Tibial nerve (tissue), 4 donors: ENCODE data around the gene PHYHIPL. TPM values are rescaled to one million over a fixed set of nuclear protein-coding genes. Genes with fewer than 3 reads are reported as not detected.

Source experiments
- DNase-seq, 2 donors: peaks; one replicate each; pipeline ENCODE4 v3.0.0-alpha.2; 2019; ENCODE audit warnings: low spot score in 2 of 2
- H3K27ac ChIP-seq, 4 donors: fragments of 200-600 bp; sonication (generic) in 3 of 4; one replicate each; pipeline ENCODE4 v1.5.1; 2017 to 2019; ENCODE audit warnings: mild to moderate bottlenecking in 1 of 4
- H3K27me3 ChIP-seq, 2 donors: fragments of 200-600 bp; sonication (generic) in 1 of 2; one replicate each; pipeline versions ENCODE4 v1.5.1 to v1.6.0; 2017 to 2019
- H3K36me3 ChIP-seq, 3 donors: fragments of 200-600 bp; sonication (generic); one replicate each; pipeline ENCODE4 v1.5.1; 2018 to 2019
- H3K4me1 ChIP-seq, 4 donors: fragments of 200-600 bp; sonication (generic) in 3 of 4; one replicate each; pipeline ENCODE4 v1.5.1; 2017 to 2019
- H3K4me3 ChIP-seq, 4 donors: fragments of 200-600 bp; sonication (generic) in 3 of 4; one replicate each; pipeline ENCODE4 v1.5.1; 2017 to 2019; ENCODE audit warnings: mild to moderate bottlenecking in 1 of 4, moderate library complexity in 1 of 4
- H3K9me3 ChIP-seq, 4 donors: fragments of 200-600 bp; sonication (generic) in 3 of 4; one replicate each; pipeline ENCODE4 v1.5.1; 2017 to 2019
- EP300 ChIP-seq, 2 donors: sonication (generic); formaldehyde crosslinking; IDR thresholded peaks; one replicate each; pipeline ENCODE4 v1.6.1; 2017; ENCODE audit warnings: antibody characterized with exemption in 2 of 2, mild to moderate bottlenecking in 1 of 2
- POLR2A ChIP-seq, 2 donors: fragments of 450-650 bp; IDR thresholded peaks; one replicate each; pipeline ENCODE4 v1.6.1; 2017; ENCODE audit warnings: antibody characterized with exemption in 2 of 2, mild to moderate bottlenecking in 2 of 2, moderate library complexity in 2 of 2
- WGBS, 2 donors: methylation state at CpG; one replicate each; pipeline ENCODE4 v1.1.5; 2018; 5-methylcytosine and 5-hydroxymethylcytosine counted together
- total RNA-seq, 4 donors: library from RNA; depleted of rRNA; stranded (reverse); fragments of >200 nt; gene quantifications; one replicate each; pipeline ENCODE4 v1.1.0, GENCODE V29; 2016
- TF ChIP-seq, protein P1 (sequence below), 5 experiments: fragments of 200-600 bp in 3 of 5; fragments of 450-650 bp in 2 of 5; sonication (generic) in 3 of 5; IDR thresholded peaks; one replicate each; pipeline ENCODE4 v1.5.1; 2016 to 2019; ENCODE audit warnings: antibody characterized with exemption in 5 of 5, mild to moderate bottlenecking in 3 of 5, moderate library complexity in 2 of 5

Gene PHYHIPL
- total RNA-seq, 4 donors from 2014 or later: 0.20 TPM; not detected in 3

DNA sequence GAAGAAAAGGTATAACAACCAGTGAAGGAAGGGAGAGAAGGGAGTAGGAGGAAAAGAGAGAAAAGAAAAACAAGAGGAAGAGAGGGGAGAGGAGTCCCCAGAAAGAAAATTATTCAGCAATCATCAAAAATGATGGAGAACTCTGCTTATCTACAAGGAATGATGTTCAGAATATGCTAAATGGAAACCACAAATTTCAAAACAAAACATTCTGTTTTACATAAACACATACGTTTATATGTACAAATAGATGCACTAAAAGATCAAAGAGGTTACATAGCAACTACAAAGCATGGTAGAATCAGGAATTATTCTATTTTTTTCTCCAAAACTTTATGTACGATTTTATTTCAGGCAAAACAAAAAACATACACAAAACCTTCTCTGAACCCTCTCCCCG, 94.0 kb downstream of the PHYHIPL start:
- peaks cover 0 to 4% (median 0%) of the 10 kb centered on the region in 4 donors for H3K4me1 ChIP-seq
- no peak overlapping the region for H3K27ac ChIP-seq
- no peaks in the 10 kb centered on the region for H3K9me3 ChIP-seq
- no peak for DNase-seq
- no peaks in the 10 kb centered on the region for H3K27me3 ChIP-seq
- WGBS, 2 donors: 77 to 84% methylated on average over 3 of the region's 3 CpGs
- H3K36me3 ChIP-seq: no peaks in the 10 kb centered on the region
- H3K4me3 ChIP-seq: no peak overlapping the region
- no peak for TF ChIP-seq EP300 (IDR thresholded peaks at IDR 0.05)
- TF ChIP-seq, protein P1, sequence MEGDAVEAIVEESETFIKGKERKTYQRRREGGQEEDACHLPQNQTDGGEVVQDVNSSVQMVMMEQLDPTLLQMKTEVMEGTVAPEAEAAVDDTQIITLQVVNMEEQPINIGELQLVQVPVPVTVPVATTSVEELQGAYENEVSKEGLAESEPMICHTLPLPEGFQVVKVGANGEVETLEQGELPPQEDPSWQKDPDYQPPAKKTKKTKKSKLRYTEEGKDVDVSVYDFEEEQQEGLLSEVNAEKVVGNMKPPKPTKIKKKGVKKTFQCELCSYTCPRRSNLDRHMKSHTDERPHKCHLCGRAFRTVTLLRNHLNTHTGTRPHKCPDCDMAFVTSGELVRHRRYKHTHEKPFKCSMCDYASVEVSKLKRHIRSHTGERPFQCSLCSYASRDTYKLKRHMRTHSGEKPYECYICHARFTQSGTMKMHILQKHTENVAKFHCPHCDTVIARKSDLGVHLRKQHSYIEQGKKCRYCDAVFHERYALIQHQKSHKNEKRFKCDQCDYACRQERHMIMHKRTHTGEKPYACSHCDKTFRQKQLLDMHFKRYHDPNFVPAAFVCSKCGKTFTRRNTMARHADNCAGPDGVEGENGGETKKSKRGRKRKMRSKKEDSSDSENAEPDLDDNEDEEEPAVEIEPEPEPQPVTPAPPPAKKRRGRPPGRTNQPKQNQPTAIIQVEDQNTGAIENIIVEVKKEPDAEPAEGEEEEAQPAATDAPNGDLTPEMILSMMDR (IDR thresholded peaks at IDR 0.05): no peak
- no peak for TF ChIP-seq POLR2A (IDR thresholded peaks at IDR 0.05)

DNA sequence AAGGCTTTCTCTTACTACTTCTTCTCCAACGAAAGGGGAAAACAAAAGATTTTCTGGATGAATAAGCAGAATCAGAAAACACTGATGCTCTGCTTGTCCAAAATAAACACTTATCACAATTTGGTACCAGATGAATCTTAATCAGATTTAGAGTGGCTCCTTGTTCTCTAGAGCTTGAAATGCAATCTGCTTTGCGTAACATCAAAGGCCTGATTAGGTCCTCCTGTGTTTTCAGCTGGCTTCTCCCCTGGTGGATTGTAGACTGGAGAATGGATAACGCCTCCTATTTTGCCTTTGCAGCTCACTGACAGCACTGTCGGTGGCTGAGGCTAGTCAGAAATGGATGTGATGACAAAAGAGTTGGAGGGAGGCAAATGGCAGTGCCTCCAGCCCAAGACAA, 94.7 kb downstream of the PHYHIPL start:
- no peaks in the 10 kb centered on the region for H3K27me3 ChIP-seq
- H3K9me3 ChIP-seq: no peaks in the 10 kb centered on the region
- peaks cover 0 to 4% (median 0%) of the 10 kb centered on the region in 4 donors for H3K4me1 ChIP-seq
- no peaks in the 10 kb centered on the region for H3K36me3 ChIP-seq
- no peak overlapping the region for H3K4me3 ChIP-seq
- WGBS, 2 donors: 64% methylated on average over 4 of the region's 4 CpGs
- DNase-seq: no peak
- no peak overlapping the region for H3K27ac ChIP-seq
- no peak for TF ChIP-seq POLR2A (IDR thresholded peaks at IDR 0.05)
- TF ChIP-seq EP300 (IDR thresholded peaks at IDR 0.05): no peak
- TF ChIP-seq, protein P1 (IDR thresholded peaks at IDR 0.05): no peak

DNA sequence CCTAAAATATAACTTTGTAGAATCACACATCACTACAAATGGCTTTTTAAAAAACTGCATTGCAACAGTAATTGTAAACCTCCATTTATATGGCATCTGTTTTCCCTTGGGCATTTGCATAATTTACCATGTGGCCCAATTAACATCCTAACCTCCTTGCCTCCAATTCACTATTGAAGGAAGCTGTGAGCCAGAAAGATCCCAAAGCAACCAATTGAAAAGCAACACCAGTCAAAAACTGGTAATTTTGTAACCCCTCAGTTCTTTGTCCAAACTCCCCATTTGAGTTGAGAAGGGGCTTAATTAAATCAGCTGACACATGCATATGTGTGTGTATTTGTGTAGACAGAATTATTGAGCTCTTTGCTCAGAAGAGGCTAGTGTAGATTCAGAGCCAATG, 95.6 kb downstream of the PHYHIPL start:
- no peaks in the 10 kb centered on the region for H3K27me3 ChIP-seq
- no peaks in the 10 kb centered on the region for H3K36me3 ChIP-seq
- TF ChIP-seq, protein P1 (IDR thresholded peaks at IDR 0.05): no peak
- TF ChIP-seq POLR2A (IDR thresholded peaks at IDR 0.05) (no peak), EP300 (IDR thresholded peaks at IDR 0.05) (no peak)
- DNase-seq: no peak
- peaks cover 0 to 4% (median 0%) of the 10 kb centered on the region in 4 donors for H3K4me1 ChIP-seq
- H3K4me3 ChIP-seq: no peak overlapping the region
- no peaks in the 10 kb centered on the region for H3K9me3 ChIP-seq
- H3K27ac ChIP-seq: no peak overlapping the region

DNA sequence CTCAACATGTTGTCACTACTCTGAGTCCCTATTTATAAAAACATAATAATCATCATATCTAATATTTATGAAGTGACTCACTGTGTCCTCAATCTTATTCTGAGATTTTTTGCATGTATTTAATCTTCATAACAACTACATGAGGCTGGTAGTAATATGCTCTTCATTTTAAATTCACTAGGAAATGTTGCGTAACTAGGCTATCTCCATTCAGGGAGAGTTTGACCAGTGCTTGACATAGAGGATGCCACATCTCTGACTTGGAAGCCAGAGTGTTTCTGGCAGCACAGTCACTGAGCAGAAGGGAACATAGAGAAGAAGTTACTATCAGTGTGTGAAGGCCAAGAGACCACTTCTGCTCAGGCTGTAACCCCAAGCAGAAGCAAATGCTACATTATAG, 97.0 kb downstream of the PHYHIPL start:
- H3K27me3 ChIP-seq: no peaks in the 10 kb centered on the region
- H3K4me1 ChIP-seq: peaks cover 0 to 4% (median 0%) of the 10 kb centered on the region in 4 donors
- DNase-seq: no peak
- H3K4me3 ChIP-seq: no peak overlapping the region
- no peaks in the 10 kb centered on the region for H3K36me3 ChIP-seq
- TF ChIP-seq EP300 (IDR thresholded peaks at IDR 0.05) (no peak), POLR2A (IDR thresholded peaks at IDR 0.05) (no peak)
- TF ChIP-seq, protein P1 (IDR thresholded peaks at IDR 0.05): no peak
- H3K9me3 ChIP-seq: no peaks in the 10 kb centered on the region
- WGBS, 2 donors: 96 to 100% methylated on average over 1 of the region's 1 CpG
- H3K27ac ChIP-seq: no peak overlapping the region

DNA sequence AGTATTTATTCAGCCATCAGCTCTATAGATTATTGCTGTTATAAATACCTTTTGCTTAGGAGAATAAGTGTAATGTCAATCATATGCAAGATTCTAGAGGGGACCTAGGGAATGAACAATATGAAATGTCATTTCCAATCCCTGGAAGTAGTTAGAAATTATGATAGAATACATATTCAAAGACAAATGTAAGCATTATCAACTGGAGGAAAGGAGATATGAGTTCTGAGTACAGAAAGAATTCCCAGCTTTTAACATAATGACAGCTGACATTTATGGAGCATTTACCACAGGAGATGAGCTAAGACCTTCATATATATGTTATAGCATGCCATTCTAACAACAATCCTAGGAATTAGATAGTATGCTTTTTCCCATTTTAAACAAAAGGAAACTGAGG, 99.7 kb downstream of the PHYHIPL start:
- H3K27ac ChIP-seq: no peak overlapping the region
- H3K4me1 ChIP-seq: peaks cover 0 to under 1% (median 0%) of the 10 kb centered on the region in 4 donors
- no peaks in the 10 kb centered on the region for H3K36me3 ChIP-seq
- H3K4me3 ChIP-seq: no peak overlapping the region
- DNase-seq: no peak
- no peak for TF ChIP-seq POLR2A (IDR thresholded peaks at IDR 0.05)
- H3K27me3 ChIP-seq: no peaks in the 10 kb centered on the region
- no peaks in the 10 kb centered on the region for H3K9me3 ChIP-seq

DNA sequence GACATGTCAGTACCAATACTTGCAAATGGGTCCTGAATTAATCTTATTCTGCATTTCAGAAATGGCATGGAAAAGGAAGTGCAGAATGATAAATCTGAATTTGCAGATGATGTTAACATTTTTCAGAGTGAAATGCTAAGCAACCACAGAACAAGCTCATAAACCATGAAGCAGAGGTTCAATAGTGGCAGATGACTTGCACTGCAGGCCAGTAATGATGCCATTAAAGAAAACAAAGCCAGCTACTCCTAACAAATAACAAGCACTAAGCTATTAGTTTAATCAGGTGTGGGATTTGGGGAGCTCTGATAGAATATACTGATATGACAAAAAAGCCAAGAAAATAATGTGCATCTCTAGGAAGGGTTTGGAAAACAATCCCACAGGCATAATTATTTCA, 100.5 kb downstream of the PHYHIPL start:
- H3K27me3 ChIP-seq: no peaks in the 10 kb centered on the region
- no peaks in the 10 kb centered on the region for H3K4me1 ChIP-seq
- no peaks in the 10 kb centered on the region for H3K9me3 ChIP-seq
- DNase-seq: no peak
- H3K4me3 ChIP-seq: no peak overlapping the region
- H3K36me3 ChIP-seq: no peaks in the 10 kb centered on the region
- no peak overlapping the region for H3K27ac ChIP-seq
- TF ChIP-seq EP300 (IDR thresholded peaks at IDR 0.05) (no peak), POLR2A (IDR thresholded peaks at IDR 0.05) (no peak)
- TF ChIP-seq, protein P1 (IDR thresholded peaks at IDR 0.05): no peak
